BJ (cell line): ENCODE data around the gene AP3S1. TPM values are rescaled to one million over a fixed set of nuclear protein-coding genes. Genes with fewer than 3 reads are reported as not detected.

ENCODE experiments used
- CTCF ChIA-PET: fragments of 350-600 bp; formaldehyde crosslinking; extraction: SDS; loops from one replicate; lab custom pipeline; 2021; ENCODE audit warnings: antibody characterized with exemption, inconsistent platforms; lab: Yijun Ruan, JAX
- POLR2A ChIA-PET: fragments of 300-600 bp; sonication (Branson Sonifier 250); formaldehyde crosslinking; extraction: SDS; loops from one replicate; lab custom pipeline; 2021; ENCODE audit warnings: antibody characterized with exemption; lab: Charles Lee
- DNase-seq: peaks from one replicate; pipeline ENCODE4 v3.0.0-alpha.2; 2011; ENCODE audit warnings: low read depth
- H3K27me3 ChIP-seq: 2 replicates; pipeline ENCODE4 v1.6.0; 2011; ENCODE audit warnings: low read length; ENCODE audit not compliant: control insufficient read depth, insufficient read depth
- H3K36me3 ChIP-seq: 2 replicates; pipeline ENCODE4 v1.5.1; 2011; ENCODE audit warnings: low read length; ENCODE audit not compliant: control insufficient read depth, insufficient read depth
- H3K4me3 ChIP-seq: 2 replicates; pipeline ENCODE4 v1.5.1; 2011; ENCODE audit warnings: low read depth, mild to moderate bottlenecking, control low read depth, low read length
- polyA plus RNA-seq: library from polyadenylated mRNA; depleted of rRNA; stranded (reverse); fragments of >200 nt; gene quantifications from 2 replicates; pipeline ENCODE4 v1.2.3, GENCODE V29; 2011
- TF ChIP-seq, protein P1 (sequence below): IDR thresholded peaks from 2 replicates; pipeline ENCODE4 v1.5.1; 2011; ENCODE audit warnings: low read depth, mild to moderate bottlenecking, control low read depth, inconsistent platforms, low read length, moderate library complexity; ENCODE audit not compliant: insufficient read depth

The AP3S1 gene
- polyA plus RNA-seq, 1 experiment: 27.6 TPM

DNA sequence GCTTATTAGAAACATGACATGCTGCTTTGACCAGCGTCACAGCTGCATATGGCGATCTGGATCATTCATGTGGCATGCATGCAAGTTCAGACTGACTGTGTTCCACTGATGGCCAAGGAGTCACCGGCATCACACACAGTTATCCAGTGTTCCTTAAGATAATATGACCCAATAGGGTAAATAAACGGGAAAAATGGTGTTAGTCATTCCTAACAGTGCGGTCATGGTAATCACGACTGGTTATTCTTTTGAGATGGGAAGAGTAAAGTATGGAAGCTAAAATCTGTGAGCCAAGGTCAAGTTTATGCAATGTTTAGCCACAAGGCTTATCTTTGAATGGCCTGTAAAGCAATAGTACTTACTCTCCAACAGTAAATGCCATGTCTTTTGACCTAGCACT, 91.3 kb downstream of the AP3S1 start:
- CTCF ChIA-PET: interaction anchor here (1.5 kb wide), 1 partner anchor 136 kb away, joined by 5 read pairs; no protein-coding TSS in a partner anchor
- Histone ChIP-seq H3K4me3 (no peak overlapping the region), H3K27me3 (no peaks in the 10 kb centered on the region), H3K36me3 (no peaks in the 10 kb centered on the region)
- TF ChIP-seq, protein P1, sequence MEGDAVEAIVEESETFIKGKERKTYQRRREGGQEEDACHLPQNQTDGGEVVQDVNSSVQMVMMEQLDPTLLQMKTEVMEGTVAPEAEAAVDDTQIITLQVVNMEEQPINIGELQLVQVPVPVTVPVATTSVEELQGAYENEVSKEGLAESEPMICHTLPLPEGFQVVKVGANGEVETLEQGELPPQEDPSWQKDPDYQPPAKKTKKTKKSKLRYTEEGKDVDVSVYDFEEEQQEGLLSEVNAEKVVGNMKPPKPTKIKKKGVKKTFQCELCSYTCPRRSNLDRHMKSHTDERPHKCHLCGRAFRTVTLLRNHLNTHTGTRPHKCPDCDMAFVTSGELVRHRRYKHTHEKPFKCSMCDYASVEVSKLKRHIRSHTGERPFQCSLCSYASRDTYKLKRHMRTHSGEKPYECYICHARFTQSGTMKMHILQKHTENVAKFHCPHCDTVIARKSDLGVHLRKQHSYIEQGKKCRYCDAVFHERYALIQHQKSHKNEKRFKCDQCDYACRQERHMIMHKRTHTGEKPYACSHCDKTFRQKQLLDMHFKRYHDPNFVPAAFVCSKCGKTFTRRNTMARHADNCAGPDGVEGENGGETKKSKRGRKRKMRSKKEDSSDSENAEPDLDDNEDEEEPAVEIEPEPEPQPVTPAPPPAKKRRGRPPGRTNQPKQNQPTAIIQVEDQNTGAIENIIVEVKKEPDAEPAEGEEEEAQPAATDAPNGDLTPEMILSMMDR: no peak
- POLR2A ChIA-PET: no interaction called here
- DNase-seq: no peak

DNA sequence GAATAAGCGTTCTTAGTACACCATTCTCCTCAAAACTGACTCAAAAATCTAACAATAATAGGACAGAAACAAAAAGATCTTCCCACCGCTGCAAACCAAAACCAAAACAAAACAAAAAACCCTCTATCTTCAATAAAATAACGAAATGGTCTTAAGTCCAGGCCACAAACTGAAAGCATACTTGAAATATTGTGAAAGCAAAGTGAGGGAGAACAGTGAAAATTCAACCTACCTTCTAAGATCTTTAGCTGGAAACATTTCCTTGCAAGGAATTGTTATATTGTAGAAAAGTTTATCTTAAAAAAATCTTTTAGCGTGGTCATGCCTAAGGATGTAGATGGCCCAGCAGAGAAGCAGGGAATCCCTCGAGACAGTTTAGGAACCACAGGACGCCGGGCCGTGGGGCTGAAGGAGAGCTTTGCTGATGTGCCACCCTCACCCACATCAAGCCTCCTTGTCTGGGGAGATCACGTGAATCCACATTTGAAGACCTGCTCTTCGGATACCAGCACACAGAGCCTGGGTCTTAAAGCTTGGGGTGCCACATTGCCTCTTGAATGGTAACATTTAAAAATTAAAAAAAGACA, 92.7 kb downstream of the AP3S1 start:
- ChIA-PET CTCF (no interaction called here), POLR2A (no interaction called here)
- Histone ChIP-seq H3K36me3 (no peaks in the 10 kb centered on the region), H3K27me3 (no peaks in the 10 kb centered on the region), H3K4me3 (no peak overlapping the region)
- no peak for DNase-seq
- TF ChIP-seq, protein P1: no peak

GRCh38 chr5:115936031-115936430, 94.3 kb downstream of the AP3S1 start:
- Histone ChIP-seq H3K4me3 (no peak overlapping the region), H3K36me3 (no peaks in the 10 kb centered on the region), H3K27me3 (no peaks in the 10 kb centered on the region)
- ChIA-PET CTCF (no interaction called here), POLR2A (no interaction called here)
- no peak for DNase-seq
- TF ChIP-seq, protein P1: no peak

DNA sequence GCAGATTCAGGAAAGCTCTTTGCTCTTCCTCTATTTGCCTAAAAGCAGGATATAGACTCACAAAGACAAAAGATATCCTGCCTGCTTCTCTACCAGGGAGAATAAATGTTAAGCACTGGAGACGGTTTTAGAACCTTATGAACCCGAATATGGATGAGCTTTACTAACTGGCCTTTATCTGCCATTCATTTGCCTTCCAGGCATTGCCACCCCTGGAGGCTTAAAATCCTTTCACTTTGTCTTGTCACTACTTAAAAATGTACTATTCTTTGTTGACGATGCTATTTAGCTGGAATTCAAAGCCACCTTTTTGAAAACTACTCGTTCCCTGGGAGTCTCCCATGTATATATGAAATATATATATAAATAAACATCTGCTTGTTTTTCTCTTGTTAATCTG, 97.3 kb downstream of the AP3S1 start:
- Histone ChIP-seq H3K27me3 (no peaks in the 10 kb centered on the region), H3K36me3 (no peaks in the 10 kb centered on the region), H3K4me3 (no peak overlapping the region)
- POLR2A ChIA-PET: no interaction called here
- TF ChIP-seq, protein P1: no peak
- CTCF ChIA-PET: interaction anchor here (2.4 kb wide), 1 partner anchor 18 kb away, joined by 5 read pairs; no protein-coding TSS in a partner anchor
- DNase-seq: no peak

DNA sequence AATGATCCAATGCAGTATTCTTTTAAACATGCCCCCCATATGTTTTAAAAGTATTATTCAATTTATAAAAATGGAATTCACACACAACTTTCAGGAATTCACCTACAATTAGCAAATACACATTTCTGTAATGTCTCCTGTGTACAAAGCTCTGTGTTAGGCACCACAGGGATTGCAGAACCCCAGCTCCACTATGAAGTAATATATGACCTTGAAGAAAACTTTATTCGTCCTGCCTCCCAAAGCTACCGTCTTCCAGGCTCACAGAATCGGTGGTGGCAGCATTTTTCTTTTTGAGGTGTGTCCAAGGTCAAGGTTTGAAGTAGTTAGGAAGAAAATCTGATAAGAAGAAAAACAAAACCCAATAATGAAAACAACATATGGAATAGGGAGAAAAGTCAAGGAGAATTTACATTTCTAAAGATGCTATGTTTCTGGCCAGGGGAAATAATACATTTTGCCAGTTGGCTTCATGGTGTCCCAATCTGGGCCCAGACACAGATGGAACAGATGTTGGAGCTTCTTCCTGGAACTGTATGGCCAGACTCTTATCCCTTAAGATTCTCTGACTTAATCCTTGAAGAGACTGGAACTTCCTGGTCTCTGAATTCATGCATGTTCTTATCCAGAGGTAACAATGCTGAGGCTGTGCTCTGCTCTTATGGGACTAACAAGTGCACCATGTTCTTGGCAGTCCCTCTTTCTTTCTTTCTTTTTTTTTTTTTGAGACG, 98.5 kb downstream of the AP3S1 start:
- H3K36me3 ChIP-seq: no peaks in the 10 kb centered on the region
- TF ChIP-seq, protein P1: no peak
- H3K4me3 ChIP-seq: no peak overlapping the region
- CTCF ChIA-PET: interaction anchor here (1.2 to 2.4 kb wide), 3 partner anchors 13 to 23 kb away, joined by 3 to 5 read pairs (median 4); no protein-coding TSS in a partner anchor
- no peak for DNase-seq
- POLR2A ChIA-PET: no interaction called here
- H3K27me3 ChIP-seq: no peaks in the 10 kb centered on the region
